Stimulated activated CD4-positive, alpha-beta T cell treated with anti-CD3 and anti-CD28 coated beads, Interleukin-2, amount 100 ng/mL, for 4 hours (primary cell): ENCODE data around the gene NISCH.

ENCODE experiments used
- DNase-seq: peaks from one replicate; pipeline ENCODE4 v3.0.0-alpha.2; 2020; ENCODE audit warnings: low read depth

Gene NISCH

DNA sequence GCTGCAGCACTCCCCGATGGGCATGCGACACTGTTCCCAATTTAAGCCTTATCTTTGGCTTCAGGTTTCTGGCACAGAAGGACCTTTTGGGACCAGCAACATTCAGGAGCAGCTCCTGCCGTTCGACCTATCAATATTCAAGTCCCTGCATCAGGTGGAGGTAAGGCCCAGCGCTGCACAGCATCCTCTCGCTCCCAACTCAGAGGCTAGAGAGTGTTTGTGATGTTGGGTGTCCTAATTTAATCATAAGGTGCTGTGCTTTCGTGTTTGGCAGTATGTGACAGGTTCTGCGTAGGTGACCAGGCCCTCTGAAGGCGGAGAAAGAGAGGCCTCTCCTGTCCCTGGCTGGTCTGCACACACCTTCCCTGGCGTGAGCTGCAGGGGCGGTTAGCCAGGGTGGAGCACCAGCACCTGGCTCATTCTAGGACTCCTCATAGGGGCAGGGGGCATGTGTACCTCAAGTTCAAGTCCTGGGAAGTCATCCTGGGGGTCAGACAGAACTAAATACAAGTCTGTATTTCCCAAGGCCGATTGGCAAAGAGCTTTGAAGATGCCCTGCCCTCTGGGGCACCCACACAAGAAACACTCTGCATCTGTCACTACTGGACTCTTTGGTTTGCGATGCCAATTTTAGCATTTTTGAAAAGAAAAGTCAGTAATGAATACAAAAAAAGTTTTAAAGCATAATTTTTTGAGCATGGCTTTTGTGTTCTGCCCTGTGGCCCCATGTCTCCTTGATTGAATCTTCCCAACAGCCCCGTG, 17.0 kb downstream of the NISCH start:
- no peak for DNase-seq

DNA sequence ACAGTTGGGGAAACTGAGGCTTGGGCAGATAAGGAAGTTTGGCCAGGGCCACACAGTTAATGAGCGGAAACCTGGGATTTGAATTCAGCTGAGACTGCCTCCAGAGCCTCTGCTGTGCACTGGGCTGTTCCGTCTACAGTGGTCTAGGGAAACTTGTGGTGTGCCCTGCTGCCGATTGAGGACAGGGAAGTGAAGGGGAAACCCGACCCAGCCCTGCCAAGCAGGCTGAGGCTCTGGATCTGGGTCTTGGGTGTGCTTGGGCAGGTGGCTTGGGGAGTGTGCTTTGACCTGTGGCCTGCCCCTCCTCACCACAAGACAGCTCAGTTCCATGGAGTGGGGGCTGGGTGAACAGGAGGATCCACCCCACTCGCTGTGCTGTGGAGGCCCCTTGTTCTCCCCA, 17.6 kb downstream of the NISCH start:
- no peak for DNase-seq

- DNase-seq: no peak
These were observed 21.8 kb downstream of the NISCH start for GRCh38 chr3:52477076-52477795.

DNA sequence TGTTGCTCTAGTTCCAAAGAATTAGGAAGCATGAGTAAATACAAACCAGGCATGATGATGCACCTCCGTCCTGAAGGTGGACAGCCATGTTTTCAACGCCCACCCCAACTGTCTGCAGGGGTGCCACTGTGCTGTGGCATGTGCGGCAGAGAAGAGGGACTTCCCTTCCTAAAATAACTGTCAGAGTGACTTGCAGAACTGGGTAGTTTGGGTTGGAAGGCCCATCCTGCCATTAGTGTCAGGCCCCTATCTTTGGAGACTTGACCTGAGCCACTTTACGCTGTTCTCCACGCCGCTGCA, 22.3 kb downstream of the NISCH start:
- DNase-seq: no peak

DNA sequence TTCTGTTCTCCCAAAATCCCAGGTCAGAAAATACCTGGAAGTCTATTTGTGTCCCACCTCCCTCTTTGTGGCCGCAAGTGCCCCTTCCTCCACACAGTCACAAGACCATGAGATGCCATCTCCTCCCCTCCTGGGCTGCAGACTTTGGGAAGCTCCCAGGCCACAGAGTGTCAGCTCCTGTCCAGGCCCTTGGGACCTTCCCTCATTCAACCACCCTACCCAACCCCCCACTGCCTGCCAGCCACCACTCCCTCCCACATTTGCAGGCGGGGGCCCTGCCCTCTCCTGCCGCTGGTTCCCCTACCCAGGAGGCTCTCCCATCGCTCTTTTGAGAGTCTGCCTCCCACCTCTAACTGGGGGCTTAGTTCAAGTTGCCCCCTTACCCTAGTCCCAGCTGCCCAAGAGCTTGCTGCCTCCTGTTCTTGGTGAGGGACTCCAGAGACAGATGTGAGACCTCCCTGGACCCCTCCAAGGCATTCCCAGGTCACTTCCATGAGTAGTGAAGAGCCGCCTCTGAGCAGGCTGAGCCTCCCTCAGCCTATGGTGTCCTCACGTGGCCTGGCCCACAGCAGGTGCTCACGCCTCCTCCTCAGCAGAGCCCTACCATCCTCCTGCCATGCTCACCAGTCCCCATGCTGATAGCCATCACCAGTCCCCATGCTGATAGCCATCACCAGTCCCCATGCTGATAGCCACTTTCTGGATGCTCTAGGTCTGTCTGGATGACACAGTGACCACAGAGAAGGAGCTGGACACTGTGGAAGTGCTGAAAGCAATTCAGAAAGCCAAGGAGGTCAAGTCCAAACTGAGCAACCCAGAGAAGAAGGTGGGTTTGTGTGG, 23.9 kb downstream of the NISCH start:
- no peak for DNase-seq

- no peak for DNase-seq
These were observed 24.6 kb downstream of the NISCH start for GRCh38 chr3:52479877-52480575.

DNA sequence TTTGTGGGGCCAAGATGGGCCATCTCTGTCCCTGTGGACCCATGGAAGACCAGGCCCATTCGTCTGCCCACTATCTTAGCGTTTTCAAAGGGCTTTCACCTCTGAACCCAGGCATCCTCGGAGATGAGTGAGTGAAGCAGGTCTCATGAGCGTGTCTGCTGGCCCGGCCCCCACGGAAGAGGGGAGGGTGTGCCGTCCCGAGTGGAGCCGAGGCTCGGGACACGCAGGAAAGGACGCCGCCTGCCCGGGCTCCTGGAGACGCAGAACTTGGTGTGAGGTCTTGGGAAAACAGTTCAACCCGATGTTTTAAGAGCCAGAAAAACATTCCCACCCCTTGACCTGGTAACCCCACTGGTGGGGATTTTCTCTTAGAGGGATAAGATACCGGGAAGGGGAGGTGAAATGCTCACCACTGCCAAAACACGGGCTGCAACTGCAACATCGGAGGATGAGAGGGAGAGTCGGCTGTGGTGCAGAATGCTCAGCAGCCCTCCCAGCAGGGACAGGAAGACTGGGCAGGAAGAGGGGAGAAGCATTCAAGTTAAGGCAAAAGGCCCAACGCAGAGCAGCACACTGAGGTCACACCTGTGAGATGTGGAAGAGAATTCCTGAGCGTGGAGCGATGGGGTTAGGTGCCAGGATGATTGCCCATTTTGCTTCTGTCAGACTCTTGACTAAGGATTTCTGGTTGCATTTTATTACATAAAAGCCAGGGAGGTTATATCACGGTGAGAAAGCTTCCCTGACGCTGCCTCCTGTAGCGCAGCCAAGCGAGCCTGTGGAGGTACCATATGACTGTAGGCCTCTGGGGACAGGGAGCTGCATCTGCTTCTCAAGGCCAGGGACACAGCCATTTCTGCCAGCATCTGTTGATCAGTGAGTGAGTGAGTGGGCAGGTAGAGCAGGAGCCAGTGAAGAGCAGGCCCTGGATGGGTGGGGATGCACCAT, 25.6 kb downstream of the NISCH start:
- DNase-seq: no peak

- no peak for DNase-seq
These were observed 26.6 kb downstream of the NISCH start for GRCh38 chr3:52481819-52482521.

DNA sequence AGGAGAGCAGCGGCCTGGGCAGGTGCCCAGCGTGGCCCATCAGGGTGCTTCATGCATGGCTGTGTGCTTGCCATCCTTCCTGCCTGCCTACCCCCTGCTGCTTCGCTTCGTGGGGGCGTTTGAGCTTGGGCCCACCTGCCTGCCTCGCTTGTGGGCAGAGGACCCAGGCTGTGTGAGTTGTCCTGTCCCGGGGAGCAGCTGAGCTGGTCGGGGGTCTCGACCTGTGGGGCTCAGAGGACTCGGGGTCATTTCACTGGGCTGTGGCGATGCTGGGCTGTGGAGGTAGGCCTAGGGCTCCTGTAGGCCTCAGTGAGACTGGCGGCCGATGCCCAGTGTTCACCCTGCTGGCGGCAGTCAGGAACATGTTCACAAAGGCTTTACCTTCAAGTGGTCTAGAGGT, 27.7 kb downstream of the NISCH start:
- no peak for DNase-seq

GRCh38 chr3:52483577-52484381, 28.4 kb downstream of the NISCH start:
- no peak for DNase-seq

- no peak for DNase-seq
These were observed 29.5 kb downstream of the NISCH start for GRCh38 chr3:52484680-52485461.

GRCh38 chr3:52487050-52487787, 31.8 kb downstream of the NISCH start:
- no peak for DNase-seq

DNA sequence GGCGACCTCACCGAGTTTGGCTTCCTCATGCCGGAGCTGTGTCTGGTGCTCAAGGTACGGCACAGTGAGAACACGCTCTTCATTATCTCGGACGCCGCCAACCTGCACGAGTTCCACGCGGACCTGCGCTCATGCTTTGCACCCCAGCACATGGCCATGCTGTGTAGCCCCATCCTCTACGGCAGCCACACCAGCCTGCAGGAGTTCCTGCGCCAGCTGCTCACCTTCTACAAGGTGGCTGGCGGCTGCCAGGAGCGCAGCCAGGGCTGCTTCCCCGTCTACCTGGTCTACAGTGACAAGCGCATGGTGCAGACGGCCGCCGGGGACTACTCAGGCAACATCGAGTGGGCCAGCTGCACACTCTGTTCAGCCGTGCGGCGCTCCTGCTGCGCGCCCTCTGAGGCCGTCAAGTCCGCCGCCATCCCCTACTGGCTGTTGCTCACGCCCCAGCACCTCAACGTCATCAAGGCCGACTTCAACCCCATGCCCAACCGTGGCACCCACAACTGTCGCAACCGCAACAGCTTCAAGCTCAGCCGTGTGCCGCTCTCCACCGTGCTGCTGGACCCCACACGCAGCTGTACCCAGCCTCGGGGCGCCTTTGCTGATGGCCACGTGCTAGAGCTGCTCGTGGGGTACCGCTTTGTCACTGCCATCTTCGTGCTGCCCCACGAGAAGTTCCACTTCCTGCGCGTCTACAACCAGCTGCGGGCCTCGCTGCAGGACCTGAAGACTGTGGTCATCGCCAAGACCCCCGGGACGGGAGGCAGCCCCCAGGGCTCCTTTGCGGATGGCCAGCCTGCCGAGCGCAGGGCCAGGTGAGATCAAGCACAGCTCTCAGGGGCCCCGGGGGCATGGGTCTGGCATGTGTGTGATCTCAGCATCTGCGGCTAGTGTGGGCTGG, 32.6 kb downstream of the NISCH start:
- no peak for DNase-seq

DNA sequence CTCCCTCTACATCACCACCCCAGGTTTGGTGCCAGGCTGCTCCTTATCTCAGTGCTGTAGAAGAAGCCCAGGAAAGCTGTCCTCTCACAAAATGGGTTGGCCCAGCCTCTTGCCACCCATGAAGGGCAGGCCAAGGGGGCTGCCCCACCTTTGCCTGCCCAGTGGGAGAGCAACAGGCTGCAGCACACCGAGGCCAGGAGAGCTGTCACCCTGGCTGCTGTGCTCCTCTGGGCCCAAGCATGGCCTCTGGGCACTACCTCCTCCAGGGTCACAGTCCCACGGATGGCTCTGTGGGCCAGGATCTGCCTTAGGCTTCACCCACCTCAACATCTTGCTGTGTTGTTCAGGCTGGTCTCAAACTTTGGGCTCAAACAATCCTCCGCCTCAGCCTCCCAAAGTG, 33.3 kb downstream of the NISCH start:
- no peak for DNase-seq

DNA sequence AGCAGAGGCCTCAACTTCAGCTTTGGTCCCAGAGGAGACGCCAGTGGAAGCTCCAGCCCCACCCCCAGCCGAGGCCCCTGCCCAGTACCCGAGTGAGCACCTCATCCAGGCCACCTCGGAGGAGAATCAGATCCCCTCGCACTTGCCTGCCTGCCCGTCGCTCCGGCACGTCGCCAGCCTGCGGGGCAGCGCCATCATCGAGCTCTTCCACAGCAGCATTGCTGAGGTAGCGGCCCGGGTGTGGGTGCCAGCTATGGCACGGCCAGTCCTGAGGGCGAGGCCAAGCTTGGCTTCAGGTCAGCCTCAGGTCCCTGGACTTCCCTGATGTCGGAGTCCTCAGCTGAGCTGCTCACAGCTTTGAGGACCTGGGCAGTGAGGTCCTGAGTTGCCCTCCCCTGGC, 34.0 kb downstream of the NISCH start:
- no peak for DNase-seq

DNA sequence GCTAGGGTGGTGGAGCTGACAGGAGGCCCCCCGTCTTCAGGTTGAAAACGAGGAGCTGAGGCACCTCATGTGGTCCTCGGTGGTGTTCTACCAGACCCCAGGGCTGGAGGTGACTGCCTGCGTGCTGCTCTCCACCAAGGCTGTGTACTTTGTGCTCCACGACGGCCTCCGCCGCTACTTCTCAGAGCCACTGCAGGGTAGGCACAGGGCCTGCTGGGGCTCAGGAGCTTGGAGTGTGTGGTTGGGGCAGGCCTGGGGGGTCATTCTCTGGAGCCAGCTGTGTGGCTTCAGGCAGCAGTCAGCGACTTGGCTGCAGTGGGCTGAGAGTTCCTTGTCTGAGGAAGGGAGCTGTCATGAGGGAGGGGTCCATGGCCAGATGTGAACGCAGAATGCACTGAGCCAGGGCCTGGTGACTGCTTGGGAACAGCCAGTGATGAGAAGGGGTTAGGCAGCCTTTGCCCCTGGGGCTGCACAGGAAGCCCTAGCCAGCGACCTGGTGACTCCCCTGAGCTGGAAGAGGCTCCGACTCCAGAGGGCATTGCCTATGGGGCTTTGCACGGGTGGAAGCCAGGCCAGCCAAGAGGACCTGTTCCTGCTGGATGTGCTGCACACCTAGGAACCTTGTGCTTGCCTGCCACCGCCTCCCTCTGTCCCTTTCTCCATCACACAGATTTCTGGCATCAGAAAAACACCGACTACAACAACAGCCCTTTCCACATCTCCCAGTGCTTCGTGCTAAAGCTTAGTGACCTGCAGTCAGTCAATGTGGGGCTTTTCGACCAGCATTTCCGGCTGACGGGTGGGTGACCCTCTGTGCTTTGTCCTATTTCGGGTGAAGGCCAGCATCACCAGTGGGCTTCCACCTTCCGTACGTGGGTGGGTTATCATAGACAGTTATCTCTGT, 34.9 kb downstream of the NISCH start:
- DNase-seq: no peak
